ENCODE results near the gene ADGRG6.

GRCh38 chr6:142374965-142375733, 73.3 kb downstream of the ADGRG6 start:
- TF ChIP-seq EP300 (IDR thresholded peaks at IDR 0.05) (no peak), CTCF (IDR thresholded peaks at IDR 0.05) (no peak), POLR2AphosphoS5 (IDR thresholded peaks at IDR 0.05) (peak in 2 of 3 donors; percentile 35 to 41), POLR2A (IDR thresholded peaks at IDR 0.05) (no peak)
